Right cardiac atrium (tissue), 5 donors: ENCODE results near the gene MAN2A2. TPM values are rescaled to one million over a fixed set of nuclear protein-coding genes. Genes with fewer than 3 reads are reported as not detected.
"Not testable (repeated sequence)": the region's sequence is repeated elsewhere in the genome, so short reads cannot be mapped to it uniquely, and the experiment has no call there.

Experiments used
- ATAC-seq, 2 donors: fragments of 200-7000 bp; cut with Tn5 transposase; one replicate each; pipeline versions ENCODE4 v1.8.0 to v1.9.1; 2020; ENCODE audit warnings: moderate library complexity in 2 of 2, mild to moderate bottlenecking in 1 of 2
- DNase-seq, 3 donors: peaks; one replicate each; pipeline ENCODE4 v3.0.0-alpha.2; 2020
- H3K27ac ChIP-seq: one replicate; pipeline ENCODE4 v1.5.1; 2013; ENCODE audit warnings: mild to moderate bottlenecking, low read length, control low read depth, moderate library complexity
- H3K27me3 ChIP-seq: one replicate; pipeline ENCODE4 v1.6.1; 2013; ENCODE audit not compliant: control insufficient read depth, insufficient read depth
- H3K4me1 ChIP-seq: one replicate; pipeline ENCODE4 v1.6.1; 2013; ENCODE audit warnings: low read length; ENCODE audit not compliant: control insufficient read depth, insufficient read depth
- H3K4me3 ChIP-seq: one replicate; pipeline ENCODE4 v1.5.1; 2013; ENCODE audit warnings: low read length, control low read depth
- H3K9me3 ChIP-seq: one replicate; pipeline ENCODE4 v1.6.1; 2013; ENCODE audit warnings: low read length; ENCODE audit not compliant: control insufficient read depth
- WGBS: extraction: QIAGEN DNeasy Blood & Tissue Kit; methylation state at CpG from one replicate; pipeline ENCODE4 v1.1.7; 2013; 5-methylcytosine and 5-hydroxymethylcytosine counted together
- intact Hi-C, 4 donors: fragments of 100-400 bp; cut with DNase I; formaldehyde crosslinking; loops; one replicate each; pipeline versions ENCODE4 v1.11.0 to v1.14.0; 2022 to 2023
- polyA plus RNA-seq: library from polyadenylated mRNA; stranded (reverse); fragments of 200-250 nt; gene quantifications from one replicate; pipeline ENCODE4 v1.2.3, GENCODE V29; 2013
- total RNA-seq, 4 donors: library from RNA; stranded (reverse); fragmentation: NEBNext Ultra II Directional; extraction: Animal tissue kit (Norgen Biotek cat#: 25700); gene quantifications; one replicate each; pipeline ENCODE4 v1.2.1, GENCODE V29; 2021
- donor health status: healthy with polysubstance abuse.
- donor health status: DM: no; HTN: yes; CAD: no.
- donor health status: DM: no; HTN: no; CAD: no.
- donor health status: DM: no; HTN: yes; CAD: no; lungs with severe emphysema.
- donor health status: DM: yes; HTN: yes; CAD: no.

Gene MAN2A2
- total and polyA plus RNA-seq, 5 donors: 41.6 to 118 (median 80.3) TPM

DNA sequence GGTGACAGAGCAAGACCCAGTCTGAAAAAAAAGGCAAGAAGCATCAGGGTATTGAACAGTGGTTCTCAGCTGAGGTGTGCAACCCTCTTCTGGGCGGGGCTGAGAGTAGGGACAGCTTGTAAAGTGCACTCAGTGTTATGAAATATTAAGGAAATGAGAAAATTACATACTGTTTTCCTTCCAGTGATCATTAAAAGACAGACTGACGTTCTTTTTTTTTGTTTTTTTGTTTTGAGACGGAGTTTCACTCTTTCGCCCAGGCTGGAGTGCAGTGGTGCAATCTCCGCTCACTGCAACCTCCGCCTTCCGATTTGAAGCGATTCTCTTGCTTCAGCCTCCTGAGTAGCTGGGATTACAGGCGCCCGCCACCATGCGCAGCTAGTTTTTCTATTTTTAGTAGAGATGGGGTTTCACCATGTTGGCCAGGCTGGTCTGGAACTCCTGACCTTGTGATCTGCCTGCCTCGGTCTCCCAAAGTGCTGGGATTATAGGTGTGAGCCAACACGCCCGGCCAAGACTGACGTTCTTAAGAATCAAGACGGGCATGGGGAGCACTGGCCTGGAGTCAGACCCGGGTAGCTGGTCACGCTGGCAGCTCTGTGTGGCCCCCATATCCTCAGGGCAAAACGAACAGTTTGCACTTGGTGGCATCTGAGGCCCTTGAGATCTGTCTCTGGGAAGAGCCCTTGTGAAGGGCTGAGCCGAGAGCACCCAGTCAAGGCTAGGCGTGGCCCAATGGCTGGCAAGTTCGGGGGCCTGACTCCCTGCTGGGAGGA, 11.4 kb downstream of the MAN2A2 start:
- Histone ChIP-seq H3K4me1 (peaks cover 5% of the 10 kb centered on the region), H3K9me3 (no peaks in the 10 kb centered on the region), H3K4me3 (no peak overlapping the region), H3K27ac (no peak overlapping the region), H3K27me3 (no peaks in the 10 kb centered on the region)
- WGBS: 88% methylated on average over 22 of the region's 22 CpGs
- DNase-seq (peak in 2 of 3 donors; percentile 23 to 42), ATAC-seq (no peak)
- intact Hi-C loops: no loop called here

GRCh38 chr15:90915216-90915807, 12.2 kb downstream of the MAN2A2 start:
- ATAC-seq (peak in 1 of 2 donors; percentile 1), DNase-seq (peak in 1 of 3 donors; percentile 22)
- H3K27ac ChIP-seq: peak overlapping the region; percentile 43
- H3K27me3 ChIP-seq: no peaks in the 10 kb centered on the region
- WGBS: 77% methylated on average over 7 of the region's 7 CpGs
- intact Hi-C loops: no loop called here
- peaks cover 5% of the 10 kb centered on the region for H3K4me1 ChIP-seq
- H3K4me3 ChIP-seq: no peak overlapping the region
- H3K9me3 ChIP-seq: no peaks in the 10 kb centered on the region

DNA sequence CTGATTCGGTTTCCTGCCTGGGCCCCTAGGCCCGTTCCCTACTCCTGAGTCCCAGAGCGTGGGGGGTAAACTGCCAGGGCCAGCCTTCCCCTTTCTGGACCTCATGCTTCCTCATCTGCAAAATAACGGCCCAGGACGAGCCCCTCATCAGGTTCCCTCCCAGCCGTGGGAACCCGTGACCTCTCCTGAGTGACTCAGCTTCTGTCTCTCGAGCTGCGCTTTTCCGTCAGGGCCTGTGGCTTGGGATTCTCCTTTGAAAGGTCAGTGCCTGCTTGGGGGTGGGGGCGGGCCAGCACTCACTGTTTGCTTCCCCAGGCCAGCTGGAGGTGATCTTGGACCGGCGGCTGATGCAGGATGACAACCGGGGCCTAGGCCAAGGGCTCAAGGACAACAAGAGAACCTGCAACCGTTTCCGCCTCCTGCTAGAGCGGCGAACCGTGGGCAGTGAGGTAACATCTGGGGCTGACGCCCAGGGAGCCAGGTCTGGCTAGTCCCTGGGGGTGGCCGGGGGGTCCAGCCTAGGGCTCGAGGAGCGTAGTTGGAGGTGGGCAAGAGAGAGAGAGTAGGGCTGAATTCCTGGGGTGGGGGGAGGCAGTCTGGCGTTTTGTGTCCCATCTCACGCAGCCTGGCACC, 12.8 kb downstream of the MAN2A2 start:
- no peaks in the 10 kb centered on the region for H3K27me3 ChIP-seq
- intact Hi-C loops: no loop called here
- DNase-seq (peak; percentile 57 to 74 (median 68)), ATAC-seq (peak; percentile 30 to 56)
- H3K9me3 ChIP-seq: no peaks in the 10 kb centered on the region
- peaks cover 5% of the 10 kb centered on the region for H3K4me1 ChIP-seq
- no peak overlapping the region for H3K4me3 ChIP-seq
- H3K27ac ChIP-seq: peak overlapping the region; percentile 43
- 68% methylated on average over 25 of the region's 25 CpGs for whole genome bisulfite sequencing

- Histone ChIP-seq H3K27me3 (no peaks in the 10 kb centered on the region), H3K9me3 (no peaks in the 10 kb centered on the region), H3K27ac (peak overlapping the region; percentile 27), H3K4me3 (no peak overlapping the region), H3K4me1 (peaks cover 5% of the 10 kb centered on the region)
- 86% methylated on average over 11 of the region's 11 CpGs for WGBS
- peak in 1 of 3 donors; percentile 10 for DNase-seq
- intact Hi-C loops: no loop called here
- ATAC-seq: no peak
Measured at GRCh38 chr15:90916461-90916860, 13.4 kb downstream of the MAN2A2 start.

- Histone ChIP-seq H3K4me3 (no peak overlapping the region), H3K27me3 (no peaks in the 10 kb centered on the region), H3K4me1 (peaks cover 5% of the 10 kb centered on the region), H3K27ac (peak overlapping the region; percentile 30), H3K9me3 (no peaks in the 10 kb centered on the region)
- DNase-seq (peak in 1 of 3 donors; percentile 39), ATAC-seq (no peak)
- intact Hi-C loops: no loop called here
- 95% methylated on average over 12 of the region's 12 CpGs for WGBS
Measured at GRCh38 chr15:90917569-90917968, 14.5 kb downstream of the MAN2A2 start.

- peaks cover 5% of the 10 kb centered on the region for H3K4me1 ChIP-seq
- H3K27me3 ChIP-seq: no peaks in the 10 kb centered on the region
- no peaks in the 10 kb centered on the region for H3K9me3 ChIP-seq
- intact Hi-C loops: no loop called here
- WGBS: 91% methylated on average over 23 of the region's 23 CpGs
- H3K27ac ChIP-seq: peak overlapping the region; percentile 92
- H3K4me3 ChIP-seq: no peak overlapping the region
- no peak for ATAC-seq
- DNase-seq: peak in 1 of 3 donors; percentile 26
Measured at GRCh38 chr15:90918034-90918788, 15.1 kb downstream of the MAN2A2 start.

GRCh38 chr15:90918835-90919234, 15.7 kb downstream of the MAN2A2 start:
- DNase-seq (peak in 1 of 3 donors; percentile 48), ATAC-seq (peak in 1 of 2 donors; percentile 20)
- no peaks in the 10 kb centered on the region for H3K27me3 ChIP-seq
- no peak overlapping the region for H3K4me3 ChIP-seq
- H3K4me1 ChIP-seq: peaks cover 5% of the 10 kb centered on the region
- peak overlapping the region; percentile 92 for H3K27ac ChIP-seq
- 60% methylated on average over 6 of the region's 6 CpGs for WGBS
- intact Hi-C loops: no loop called here
- no peaks in the 10 kb centered on the region for H3K9me3 ChIP-seq

DNA sequence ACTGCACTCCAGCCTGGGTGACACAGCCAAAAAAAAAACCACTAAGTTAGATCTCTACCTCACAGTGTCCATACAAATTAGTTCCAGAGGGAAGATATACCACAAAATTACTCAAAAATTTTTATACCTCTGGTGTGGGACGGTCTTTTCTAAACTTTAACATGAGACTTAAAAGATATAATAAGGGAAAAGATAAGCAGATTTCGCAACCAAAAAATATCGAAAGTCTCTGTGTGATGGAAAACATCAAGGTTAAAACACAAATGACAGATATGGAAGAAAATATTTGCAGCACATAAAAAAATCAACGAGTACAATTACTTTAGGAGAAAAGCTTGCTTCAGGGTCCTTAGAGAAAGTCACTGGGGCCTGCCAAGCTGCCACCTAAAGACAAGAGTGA, 18.8 kb downstream of the MAN2A2 start:
- WGBS: 86% methylated on average over 4 of the region's 4 CpGs
- Histone ChIP-seq H3K4me1 (peaks cover 3% of the 10 kb centered on the region), H3K9me3 (no peaks in the 10 kb centered on the region), H3K27me3 (no peaks in the 10 kb centered on the region), H3K4me3 (no peak overlapping the region), H3K27ac (no peak overlapping the region)
- peak in 1 of 3 donors; percentile 3 for DNase-seq
- intact Hi-C loops: no loop called here
- ATAC-seq: no peak

DNA sequence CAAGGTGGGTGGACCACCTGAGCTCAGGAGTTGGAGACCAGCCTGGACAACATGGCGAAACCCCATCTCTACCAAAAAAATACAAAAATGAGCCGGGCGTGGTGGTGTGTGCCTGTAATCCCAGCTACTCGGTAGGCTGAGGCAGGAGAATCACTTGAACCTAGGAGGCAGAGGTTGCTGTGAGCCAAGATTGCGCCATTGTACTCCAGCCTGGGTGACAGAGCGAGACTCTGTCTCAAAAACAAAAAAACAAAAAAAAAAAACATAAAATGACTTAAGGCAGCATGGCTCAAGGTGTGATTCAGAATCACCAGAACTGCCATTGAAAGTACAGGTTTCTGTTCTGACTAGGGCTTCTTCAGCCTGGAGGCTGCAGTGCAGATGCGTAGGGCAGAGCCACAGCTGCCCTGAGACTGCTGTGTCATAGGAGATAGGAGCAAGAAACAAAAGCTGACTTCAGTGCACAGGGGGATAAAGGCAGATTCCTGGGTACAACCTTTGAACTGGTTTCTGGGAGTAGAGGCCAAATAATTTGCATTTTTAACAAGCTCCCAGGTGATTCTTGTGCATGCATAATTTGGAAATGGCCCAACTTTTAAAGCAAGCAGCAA, 19.7 kb downstream of the MAN2A2 start:
- H3K4me1 ChIP-seq, intact Hi-C loops, H3K27ac ChIP-seq, ATAC-seq, H3K27me3 ChIP-seq, H3K9me3 ChIP-seq, H3K4me3 ChIP-seq: not testable (repeated sequence)
- 94% methylated on average over 7 of the region's 7 CpGs for WGBS
- peak in 1 of 3 donors; percentile 18 for DNase-seq

GRCh38 chr15:90924375-90924774, 21.3 kb downstream of the MAN2A2 start:
- intact Hi-C loops: no loop called here
- ATAC-seq: no peak
- H3K4me1 ChIP-seq: no peaks in the 10 kb centered on the region

More at GRCh38 chr15:90924375-90924774, 21.3 kb downstream of the MAN2A2 start:
- Histone ChIP-seq H3K27ac (no peak overlapping the region), H3K27me3 (no peaks in the 10 kb centered on the region), H3K4me3 (no peak overlapping the region), H3K9me3 (no peaks in the 10 kb centered on the region)
- 84% methylated on average over 5 of the region's 5 CpGs for WGBS
- no peak for DNase-seq
